Kidney (tissue), 14 donors: ENCODE measurements around the gene KRT7. TPM values are rescaled to one million over a fixed set of nuclear protein-coding genes. Genes with fewer than 3 reads are reported as not detected.

ENCODE experiments used
- DNase-seq, 5 donors: peaks; one replicate each; pipeline ENCODE4 v3.0.0-alpha.2; 2013 to 2020
- FAIRE-seq: peaks from 2 replicates; lab custom pipeline; 2012; peaks lifted over from hg19 to GRCh38; lab: Jason Lieb, UNC
- H3K27ac ChIP-seq, 2 donors: one replicate each; pipeline ENCODE4 v1.7.0; 2013; ENCODE audit warnings: low read depth in 2 of 2, low read length in 2 of 2, inconsistent platforms in 1 of 2
- H3K27me3 ChIP-seq: one replicate; pipeline ENCODE4 v1.7.1; 2013; ENCODE audit warnings: low read length, inconsistent platforms; ENCODE audit not compliant: control insufficient read depth, insufficient read depth
- H3K36me3 ChIP-seq, 3 donors: one replicate each; pipeline versions ENCODE4 v1.7.0 to v1.7.1; 2013; ENCODE audit warnings: low read length in 3 of 3, control low read depth in 1 of 3, inconsistent platforms in 1 of 3; ENCODE audit not compliant: insufficient read depth in 3 of 3, control insufficient read depth in 2 of 3
- H3K4me1 ChIP-seq, 3 donors: one replicate each; pipeline versions ENCODE4 v1.7.0 to v1.7.1; 2013; ENCODE audit warnings: low read length in 3 of 3, inconsistent platforms in 1 of 3, low read depth in 1 of 3; ENCODE audit not compliant: control insufficient read depth in 2 of 3, insufficient read depth in 2 of 3
- H3K4me3 ChIP-seq, 3 donors: one replicate each; pipeline versions ENCODE4 v1.7.0 to v1.8.1; 2013; ENCODE audit warnings: low read length in 3 of 3, control low read depth in 1 of 3, inconsistent platforms in 1 of 3
- H3K9ac ChIP-seq, 3 donors: one replicate each; pipeline versions ENCODE4 v1.7.0 to v1.7.1; 2013; ENCODE audit warnings: low read length in 3 of 3, control low read depth in 1 of 3, inconsistent platforms in 1 of 3
- H3K9me3 ChIP-seq, 3 donors: one replicate each; pipeline versions ENCODE4 v1.7.0 to v1.7.1; 2013; ENCODE audit warnings: low read length in 3 of 3, control low read depth in 1 of 3, inconsistent platforms in 1 of 3; ENCODE audit not compliant: control insufficient read depth in 2 of 3, insufficient read depth in 1 of 3
- CTCF ChIP-seq: IDR thresholded peaks from 3 replicates; pipeline ENCODE4 v1.5.1; 2012; ENCODE audit warnings: mild to moderate bottlenecking, moderate library complexity, borderline replicate concordance; ENCODE audit not compliant: insufficient read depth; ENCODE audit errors: extremely low read depth
- intact Hi-C: fragments of 100-400 bp; cut with DNase I; formaldehyde crosslinking; loops from one replicate; pipeline ENCODE4 v1.11.1; 2022
- polyA plus RNA-seq: library from polyadenylated mRNA; stranded (reverse); fragments of 350-450 nt; fragmentation: Illumina TruSeq; extraction: RNeasy Lipid Tissue Mini Kit (QIAGEN cat#74804); gene quantifications from one replicate; pipeline ENCODE4 v1.2.3, GENCODE V29; 2014; ENCODE audit warnings: low read depth, low replicate concordance; ENCODE audit not compliant: insufficient read depth
- total RNA-seq: library from RNA; stranded (reverse); fragmentation: NEBNext Ultra II Directional; extraction: Animal tissue kit (Norgen Biotek cat#: 25700); gene quantifications from one replicate; pipeline ENCODE4 v1.2.1, GENCODE V29; 2021
- donor health status: control.
- donor health status: control.
- donor health status: control.
- donor health status: control.
- donor health status: control.
- donor health status: DM: yes; HTN: yes; CAD: no.
- donor health status: Normal renal cell carcinoma (clear cell type).

Gene KRT7
- total and polyA plus RNA-seq, 2 donors from 2014 or later: 173 to 1,490 TPM

GRCh38 chr12:52193532-52193931, 39.5 kb upstream of the KRT7 start:
- FAIRE-seq: no peak
- DNase-seq: no peak
- H3K27me3 ChIP-seq: no peaks in the 10 kb centered on the region
- H3K36me3 ChIP-seq: no peaks in the 10 kb centered on the region
- intact Hi-C loops: no loop called here
- no peaks in the 10 kb centered on the region for H3K9me3 ChIP-seq
- H3K4me3 ChIP-seq: no peak overlapping the region
- H3K27ac ChIP-seq: peak overlapping the region; percentile 0 to 39
- no peak for TF ChIP-seq CTCF
- H3K9ac ChIP-seq: no peak overlapping the region
- H3K4me1 ChIP-seq: peaks cover 3 to 24% (median 6%) of the 10 kb centered on the region in 3 donors

- intact Hi-C loops: no loop called here
- Histone ChIP-seq H3K36me3 (no peaks in the 10 kb centered on the region), H3K4me1 (peaks cover 3 to 24% (median 6%) of the 10 kb centered on the region in 3 donors), H3K27me3 (no peaks in the 10 kb centered on the region), H3K4me3 (no peak overlapping the region), H3K27ac (peak overlapping the region; percentile 0 to 47), H3K9me3 (no peaks in the 10 kb centered on the region), H3K9ac (no peak overlapping the region)
- no peak for TF ChIP-seq CTCF
- DNase-seq: peak in 2 of 5 donors; percentile 58 to 67
- no peak for FAIRE-seq
These were observed 39.1 kb upstream of the KRT7 start for GRCh38 chr12:52193991-52194390.

GRCh38 chr12:52195065-52195730, 37.8 kb upstream of the KRT7 start:
- DNase-seq: peak in 4 of 5 donors; percentile 75 to 90 (median 80)
- no peak overlapping the region for H3K4me3 ChIP-seq
- intact Hi-C loops: no loop called here
- no peak overlapping the region for H3K27ac ChIP-seq
- no peaks in the 10 kb centered on the region for H3K9me3 ChIP-seq
- no peak for TF ChIP-seq CTCF
- no peak overlapping the region for H3K9ac ChIP-seq
- H3K36me3 ChIP-seq: no peaks in the 10 kb centered on the region
- no peak for FAIRE-seq
- no peaks in the 10 kb centered on the region for H3K27me3 ChIP-seq
- H3K4me1 ChIP-seq: peaks cover 0 to 24% (median 6%) of the 10 kb centered on the region in 3 donors
